HFF-Myc (cell line): Measurements from ENCODE around the gene SLC27A3.

Experiments used
- DNase-seq: peaks from one replicate; pipeline ENCODE4 v3.0.0-alpha.2; 2011; ENCODE audit warnings: low read depth; ENCODE audit errors: extremely low read depth
- H3K4me3 ChIP-seq: replicated peaks from 2 replicates; pipeline ENCODE4 v1.5.1; 2011; ENCODE audit warnings: low read depth, mild to moderate bottlenecking, control low read depth, low read length
- TF ChIP-seq, protein P1 (sequence below): IDR thresholded peaks from 2 replicates; pipeline ENCODE4 v1.5.1; 2012; ENCODE audit warnings: mild to moderate bottlenecking, low read depth, low read length, control low read depth; ENCODE audit errors: missing control alignments

SLC27A3 gene

DNA sequence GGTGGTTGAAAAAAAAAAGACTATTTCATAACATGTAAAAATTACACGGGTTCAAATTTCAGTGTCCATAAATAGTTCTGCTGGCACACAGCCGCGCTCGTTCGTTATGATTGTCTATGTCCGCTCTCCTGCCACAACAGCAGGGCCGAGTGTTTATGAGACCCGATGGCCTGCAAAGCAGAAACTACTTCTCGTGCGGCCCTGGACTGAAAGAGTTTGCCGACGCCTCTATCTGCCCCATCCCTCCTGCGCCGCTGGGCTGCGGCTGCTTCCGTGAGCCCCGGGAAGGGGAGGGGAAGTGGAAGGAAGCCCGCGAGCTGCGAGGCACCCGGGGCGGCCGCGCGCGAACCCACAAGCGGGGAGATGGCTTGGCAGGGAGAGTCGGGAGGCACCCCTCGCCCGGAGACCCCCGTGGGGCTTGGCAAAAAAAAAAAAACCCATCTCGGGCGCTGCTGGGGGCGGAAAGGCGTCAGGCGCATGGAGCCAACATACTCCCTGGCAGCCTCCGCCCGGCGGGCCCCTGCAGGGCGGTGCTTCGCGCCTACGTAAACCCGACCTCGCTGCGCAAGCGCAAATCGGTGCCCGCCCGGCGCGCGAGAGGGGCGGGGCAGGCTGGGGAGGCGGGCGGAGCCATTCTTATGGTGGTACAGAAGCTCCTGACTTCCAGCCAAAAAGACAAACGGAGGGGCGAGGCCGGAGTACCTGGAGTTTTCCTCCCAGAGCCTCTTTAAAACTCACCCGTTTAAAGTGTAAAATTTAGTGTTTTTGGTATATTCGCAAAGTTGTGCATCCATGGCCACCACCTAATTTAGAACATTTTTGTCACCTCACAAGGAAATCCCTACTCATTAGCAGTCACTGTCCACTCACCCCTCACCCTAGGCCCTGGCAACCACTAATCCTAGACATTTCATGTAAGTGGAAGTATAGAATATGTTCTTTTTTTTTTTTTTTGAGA is 8.3 kb downstream of the SLC27A3 start:
- H3K4me3 ChIP-seq = peak overlapping the region; percentile 52
- TF ChIP-seq, protein P1, sequence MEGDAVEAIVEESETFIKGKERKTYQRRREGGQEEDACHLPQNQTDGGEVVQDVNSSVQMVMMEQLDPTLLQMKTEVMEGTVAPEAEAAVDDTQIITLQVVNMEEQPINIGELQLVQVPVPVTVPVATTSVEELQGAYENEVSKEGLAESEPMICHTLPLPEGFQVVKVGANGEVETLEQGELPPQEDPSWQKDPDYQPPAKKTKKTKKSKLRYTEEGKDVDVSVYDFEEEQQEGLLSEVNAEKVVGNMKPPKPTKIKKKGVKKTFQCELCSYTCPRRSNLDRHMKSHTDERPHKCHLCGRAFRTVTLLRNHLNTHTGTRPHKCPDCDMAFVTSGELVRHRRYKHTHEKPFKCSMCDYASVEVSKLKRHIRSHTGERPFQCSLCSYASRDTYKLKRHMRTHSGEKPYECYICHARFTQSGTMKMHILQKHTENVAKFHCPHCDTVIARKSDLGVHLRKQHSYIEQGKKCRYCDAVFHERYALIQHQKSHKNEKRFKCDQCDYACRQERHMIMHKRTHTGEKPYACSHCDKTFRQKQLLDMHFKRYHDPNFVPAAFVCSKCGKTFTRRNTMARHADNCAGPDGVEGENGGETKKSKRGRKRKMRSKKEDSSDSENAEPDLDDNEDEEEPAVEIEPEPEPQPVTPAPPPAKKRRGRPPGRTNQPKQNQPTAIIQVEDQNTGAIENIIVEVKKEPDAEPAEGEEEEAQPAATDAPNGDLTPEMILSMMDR = no peak
- DNase-seq = no peak

DNA sequence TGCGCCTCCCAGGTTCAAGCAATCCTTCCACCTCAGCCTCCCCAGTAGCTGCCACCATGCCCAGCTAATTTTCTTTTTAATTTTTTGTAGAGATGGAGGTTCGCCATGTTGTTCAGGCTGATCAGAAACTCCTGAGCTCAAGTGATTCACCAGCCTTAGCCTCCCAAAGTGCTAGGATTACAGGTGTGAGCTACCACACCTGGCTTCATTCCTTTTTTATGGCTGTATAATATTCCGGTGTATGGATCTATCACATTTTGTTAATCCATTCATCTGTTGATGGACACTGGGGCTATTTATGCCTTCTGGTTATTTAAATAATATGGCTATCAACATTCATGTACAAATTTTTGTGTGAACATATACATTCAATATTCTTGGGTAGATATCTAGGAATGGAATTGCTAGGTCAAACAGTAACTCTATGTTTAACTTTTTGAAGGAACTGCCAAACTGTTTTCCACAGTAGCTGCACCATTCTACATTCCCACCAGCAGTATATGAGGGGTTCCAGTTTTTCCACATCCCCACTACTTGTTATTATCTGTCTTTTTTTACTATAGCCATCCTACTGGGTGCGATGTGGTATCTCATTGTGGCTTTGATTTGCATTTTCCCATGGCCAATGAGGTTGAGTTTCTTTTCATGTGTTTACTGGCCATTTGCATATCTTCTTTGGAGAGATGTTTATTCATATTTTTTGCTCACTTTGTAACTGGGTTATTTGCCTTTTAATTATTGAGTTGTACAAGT is 11.0 kb downstream of the SLC27A3 start:
- TF ChIP-seq, protein P1 = no peak
- DNase-seq = no peak
- H3K4me3 ChIP-seq = no peak overlapping the region

DNA sequence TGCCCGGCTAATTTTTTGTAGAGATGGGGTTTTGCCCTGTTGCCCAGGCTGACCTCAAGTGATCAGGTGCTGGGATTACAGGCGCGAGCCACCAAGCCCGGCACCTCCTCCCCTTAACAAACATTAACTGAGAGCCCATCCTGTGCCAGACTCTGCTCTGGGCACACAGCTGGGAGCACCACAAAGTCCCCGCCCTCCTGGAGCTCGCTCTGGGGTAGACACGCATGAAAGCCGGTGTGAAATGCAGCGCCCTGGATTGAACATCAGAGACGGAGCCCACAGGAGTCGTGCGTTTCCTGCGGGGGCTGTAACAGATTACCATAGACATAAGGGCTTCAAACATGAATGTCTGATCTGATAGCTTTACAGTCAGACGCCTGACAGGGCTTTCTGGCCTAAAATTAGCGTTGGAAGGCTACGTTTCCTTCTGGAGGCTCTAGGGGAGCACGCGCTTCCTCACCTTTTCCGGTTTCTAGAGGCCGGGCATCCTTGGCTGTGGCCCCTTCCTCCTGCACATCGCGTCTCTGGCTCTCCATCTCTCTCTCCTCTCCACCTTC is 14.3 kb downstream of the SLC27A3 start:
- H3K4me3 ChIP-seq = no peak overlapping the region
- DNase-seq = no peak
- TF ChIP-seq, protein P1 = no peak

DNA sequence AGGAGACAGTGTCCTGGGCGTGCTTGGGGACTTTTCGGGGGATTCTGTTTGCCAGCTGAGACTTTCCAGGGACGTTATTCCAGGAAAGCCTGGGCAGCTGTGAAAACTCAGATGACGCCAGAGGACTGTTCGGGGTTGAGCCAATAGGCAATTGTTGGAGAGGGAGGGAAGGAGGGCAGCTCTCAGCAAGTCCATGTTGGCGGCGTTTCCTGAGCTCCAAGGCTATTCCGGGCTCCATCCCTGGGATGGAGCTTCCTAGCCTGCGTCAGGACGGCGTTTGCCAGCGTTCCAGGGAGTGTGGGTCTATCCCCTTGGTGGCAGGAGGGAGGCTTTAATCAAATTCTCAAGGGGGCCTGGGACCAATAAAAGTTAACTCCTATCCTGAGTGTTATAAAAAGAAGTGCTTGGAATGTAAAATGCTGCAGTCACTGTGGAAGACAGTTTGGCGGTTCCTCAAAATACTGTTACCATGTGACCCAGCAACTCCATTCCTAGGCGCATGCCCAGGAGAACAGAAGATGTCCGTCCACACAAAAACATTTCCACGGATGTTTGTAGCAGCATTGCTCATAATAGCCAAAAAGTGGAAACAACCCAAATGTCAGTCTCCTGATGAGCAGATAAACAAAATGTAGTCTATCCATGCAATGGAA is 15.2 kb downstream of the SLC27A3 start:
- no peak overlapping the region for H3K4me3 ChIP-seq
- DNase-seq = no peak
- TF ChIP-seq, protein P1 = no peak

DNA sequence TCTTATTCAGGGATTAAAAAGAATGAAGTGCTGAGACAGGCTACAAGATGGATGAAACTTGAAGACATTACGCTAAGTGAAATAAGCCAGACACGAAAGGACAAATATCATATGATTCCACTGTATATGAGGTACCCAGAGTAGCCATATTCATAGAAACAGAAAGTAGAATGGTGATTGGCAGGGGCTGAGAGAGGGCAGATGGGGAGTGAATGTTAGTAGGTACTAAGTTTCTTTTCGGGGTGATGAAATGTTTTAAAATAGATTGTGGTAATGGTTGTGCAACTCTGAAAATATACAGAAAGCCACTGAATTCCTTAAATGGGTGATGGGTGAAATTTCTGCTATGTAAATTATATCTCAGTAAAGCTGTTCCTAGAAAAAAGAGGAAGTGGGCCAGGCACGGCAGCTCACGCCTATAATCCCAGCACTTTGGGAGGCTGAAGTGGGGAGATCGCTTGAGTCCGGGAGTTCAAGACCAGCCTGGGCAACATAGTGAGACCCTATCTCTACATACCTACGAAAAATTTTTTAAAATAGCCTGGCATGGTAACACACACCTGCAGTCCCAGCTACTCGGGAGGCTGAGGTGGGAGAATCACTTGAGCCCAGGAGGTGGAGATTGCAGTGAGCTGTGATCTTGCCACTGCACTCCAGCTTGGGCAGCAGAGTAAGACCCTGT is 15.9 kb downstream of the SLC27A3 start:
- TF ChIP-seq, protein P1 = no peak
- no peak for DNase-seq

More for the DNA sequence above, 15.9 kb downstream of the SLC27A3 start:
- H3K4me3 ChIP-seq = no peak overlapping the region
